GM12873 (cell line): ENCODE measurements around the gene FREM2.

Experiments used
- TF ChIP-seq, protein P1 (sequence below): IDR thresholded peaks from 2 replicates; pipeline ENCODE4 v1.5.1; 2012; ENCODE audit warnings: low read depth, mild to moderate bottlenecking, moderate library complexity, low read length, control low read depth; ENCODE audit not compliant: insufficient read depth; ENCODE audit errors: missing control alignments

The FREM2 gene

GRCh38 chr13:38702669-38703068 lies 15.8 kb downstream of the FREM2 start:
- TF ChIP-seq, protein P1, sequence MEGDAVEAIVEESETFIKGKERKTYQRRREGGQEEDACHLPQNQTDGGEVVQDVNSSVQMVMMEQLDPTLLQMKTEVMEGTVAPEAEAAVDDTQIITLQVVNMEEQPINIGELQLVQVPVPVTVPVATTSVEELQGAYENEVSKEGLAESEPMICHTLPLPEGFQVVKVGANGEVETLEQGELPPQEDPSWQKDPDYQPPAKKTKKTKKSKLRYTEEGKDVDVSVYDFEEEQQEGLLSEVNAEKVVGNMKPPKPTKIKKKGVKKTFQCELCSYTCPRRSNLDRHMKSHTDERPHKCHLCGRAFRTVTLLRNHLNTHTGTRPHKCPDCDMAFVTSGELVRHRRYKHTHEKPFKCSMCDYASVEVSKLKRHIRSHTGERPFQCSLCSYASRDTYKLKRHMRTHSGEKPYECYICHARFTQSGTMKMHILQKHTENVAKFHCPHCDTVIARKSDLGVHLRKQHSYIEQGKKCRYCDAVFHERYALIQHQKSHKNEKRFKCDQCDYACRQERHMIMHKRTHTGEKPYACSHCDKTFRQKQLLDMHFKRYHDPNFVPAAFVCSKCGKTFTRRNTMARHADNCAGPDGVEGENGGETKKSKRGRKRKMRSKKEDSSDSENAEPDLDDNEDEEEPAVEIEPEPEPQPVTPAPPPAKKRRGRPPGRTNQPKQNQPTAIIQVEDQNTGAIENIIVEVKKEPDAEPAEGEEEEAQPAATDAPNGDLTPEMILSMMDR, result no peak

DNA sequence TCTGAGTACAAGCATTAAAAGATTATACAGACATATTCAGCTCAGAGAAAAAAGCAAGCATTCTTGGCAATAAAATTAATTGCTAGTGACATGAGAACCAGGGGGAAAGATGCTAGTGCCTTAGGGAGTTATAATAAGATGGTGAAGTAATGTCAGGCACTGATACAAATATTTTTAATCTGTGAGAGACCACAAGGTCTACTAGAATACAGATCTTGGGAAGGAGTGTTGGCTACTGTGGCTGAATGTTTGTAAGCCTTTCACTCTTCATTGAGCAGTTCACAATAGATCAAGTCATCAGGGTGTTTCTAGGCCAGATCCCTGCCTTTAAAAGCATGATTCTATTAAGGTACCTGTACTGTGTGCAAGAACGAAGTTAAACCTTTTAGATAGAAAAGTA lies 16.4 kb downstream of the FREM2 start:
- TF ChIP-seq, protein P1, result no peak

- TF ChIP-seq, protein P1, result no peak
Measured at GRCh38 chr13:38705365-38705764, 18.5 kb downstream of the FREM2 start.

GRCh38 chr13:38707460-38707859 lies 20.6 kb downstream of the FREM2 start:
- TF ChIP-seq, protein P1, result no peak

- TF ChIP-seq, protein P1, result no peak
Measured at GRCh38 chr13:38713046-38713445, 26.2 kb downstream of the FREM2 start.

- TF ChIP-seq, protein P1, result no peak
Measured at GRCh38 chr13:38718374-38718773, 31.5 kb downstream of the FREM2 start.

DNA sequence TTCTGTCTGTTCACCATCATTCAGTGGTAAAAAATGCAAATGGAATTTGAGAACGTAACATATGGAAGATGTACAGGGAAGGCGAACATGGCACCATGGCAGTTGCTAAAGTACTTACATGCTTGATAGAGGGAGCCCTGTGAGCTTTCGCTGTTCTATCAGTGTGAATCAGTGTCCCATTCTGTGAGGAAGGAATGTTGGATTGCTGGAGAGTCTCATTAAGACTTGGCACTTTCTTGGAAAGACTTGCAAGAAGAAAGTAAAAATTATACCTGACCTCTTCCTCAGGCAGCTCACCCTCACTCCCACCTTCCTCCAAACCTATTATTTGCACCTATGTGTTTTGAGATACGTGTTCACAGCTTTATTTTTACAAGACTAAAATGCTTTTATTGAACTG lies 43.5 kb downstream of the FREM2 start:
- TF ChIP-seq, protein P1, result no peak

GRCh38 chr13:38733146-38733545 lies 46.3 kb downstream of the FREM2 start:
- TF ChIP-seq, protein P1, result no peak
